ENCODE data around the gene STK26.

The STK26 gene

DNA sequence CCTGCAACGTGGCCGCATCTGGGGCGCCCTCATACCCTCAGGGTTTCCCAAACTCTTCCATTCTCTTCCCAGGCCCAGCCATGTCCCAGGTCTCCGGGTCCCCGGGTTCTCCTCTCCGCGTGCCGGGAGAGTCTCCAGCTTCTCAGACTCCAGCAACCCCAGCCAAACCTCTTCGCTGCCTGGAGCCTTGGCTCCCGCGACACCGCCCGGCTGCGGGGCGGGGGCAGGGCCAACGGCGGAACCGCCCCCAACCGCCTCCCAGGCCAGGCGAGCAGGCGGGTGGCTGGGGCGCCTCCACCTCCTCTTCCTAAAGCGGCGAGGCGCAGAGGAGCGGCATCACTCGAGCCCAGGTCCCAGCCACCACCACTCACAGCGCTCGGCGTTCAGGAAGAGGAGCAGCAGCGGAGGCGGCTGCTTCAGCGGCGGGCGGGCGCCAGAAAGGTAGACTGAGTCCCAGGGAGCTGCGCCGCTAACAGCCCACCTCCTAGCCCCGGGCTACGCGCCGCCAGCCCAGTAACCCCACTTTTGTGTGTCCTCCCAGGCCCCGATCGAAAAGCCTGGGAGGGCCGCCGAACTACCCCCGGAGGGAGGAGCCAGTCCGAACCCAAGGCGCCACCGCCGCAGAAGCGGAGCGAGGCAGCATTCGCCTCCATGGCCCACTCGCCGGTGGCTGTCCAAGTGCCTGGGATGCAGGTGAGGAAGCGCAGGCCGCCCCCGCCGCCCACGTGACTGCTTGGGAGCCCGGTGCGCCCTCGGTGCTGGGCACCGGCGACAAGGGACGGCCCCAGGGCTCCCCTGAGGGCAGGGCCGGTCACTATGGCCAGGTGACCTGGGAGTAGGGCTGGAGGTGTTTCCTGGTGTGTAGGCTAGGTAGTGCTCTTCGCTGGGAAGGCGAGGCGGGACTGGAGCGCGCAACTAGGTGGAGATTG lies at the start of gene STK26:
TSS of gene STK26 (plus strand) at position 336 of the 929 bp plus-strand sequence. CDS start at position 652, 316 bp downstream.
- H3K4me3 ChIP-seq (ENCODE audit: low read length in 2 of 2) = peak within 1 kb of the TSS; percentile 72 to 74
- H3K9ac ChIP-seq (ENCODE audit: low read depth in 1 of 2, low read length in 2 of 2) = peak within 1 kb of the TSS; percentile 66 to 82
- H3K4me1 ChIP-seq (ENCODE audit: control insufficient read depth in 2 of 2, insufficient read depth in 2 of 2, low read length in 2 of 2) = peaks cover 0 to 2% of the 10 kb centered on the region in 2 donors
- H3K27me3 ChIP-seq (ENCODE audit: control insufficient read depth in 2 of 2, insufficient read depth in 2 of 2, low read length in 2 of 2) = peaks cover 0 to 2% of the 10 kb centered on the region in 2 donors
- no peaks in the 10 kb centered on the region for H3K9me3 ChIP-seq (ENCODE audit: control insufficient read depth in 2 of 2, low read length in 2 of 2)
- peak within 1 kb of the TSS; percentile 80 to 85 for H3K27ac ChIP-seq (ENCODE audit: low read depth in 2 of 2, low read length in 2 of 2)
- no peaks in the 10 kb centered on the region for H3K36me3 ChIP-seq (ENCODE audit: control insufficient read depth in 2 of 2, insufficient read depth in 2 of 2, low read length in 2 of 2)

DNA sequence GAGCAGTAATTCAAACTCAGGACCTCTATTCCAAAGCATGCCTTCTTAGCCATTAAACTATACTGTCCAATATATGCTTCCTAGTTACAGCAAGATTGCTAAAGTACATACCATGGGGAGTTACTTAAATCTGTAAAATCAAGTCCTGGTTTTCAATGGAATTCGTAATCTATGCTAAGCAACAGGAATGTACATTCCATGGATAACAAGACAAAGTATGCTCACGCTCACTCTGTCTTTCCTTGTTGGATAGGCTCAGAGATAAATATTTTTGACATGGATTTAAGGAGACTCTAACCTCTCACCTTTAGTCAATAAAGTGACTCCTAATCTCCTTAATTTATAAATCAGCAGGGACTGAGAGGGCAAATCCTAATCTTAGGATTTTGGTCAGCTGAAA lies 47.3 kb upstream of the STK26 start:
- no peaks in the 10 kb centered on the region for H3K9me3 ChIP-seq (ENCODE audit: control insufficient read depth in 2 of 2, low read length in 2 of 2)
- H3K27ac ChIP-seq (ENCODE audit: low read depth in 2 of 2, low read length in 2 of 2) = no peak overlapping the region
- H3K4me3 ChIP-seq (ENCODE audit: low read length in 2 of 2) = no peak overlapping the region
- no peak overlapping the region for H3K9ac ChIP-seq (ENCODE audit: low read depth in 1 of 2, low read length in 2 of 2)
- H3K4me1 ChIP-seq (ENCODE audit: control insufficient read depth in 2 of 2, insufficient read depth in 2 of 2, low read length in 2 of 2) = no peaks in the 10 kb centered on the region
- peaks cover 9 to 16% of the 10 kb centered on the region in 2 donors for H3K27me3 ChIP-seq (ENCODE audit: control insufficient read depth in 2 of 2, insufficient read depth in 2 of 2, low read length in 2 of 2)
- no peaks in the 10 kb centered on the region for H3K36me3 ChIP-seq (ENCODE audit: control insufficient read depth in 2 of 2, insufficient read depth in 2 of 2, low read length in 2 of 2)

DNA sequence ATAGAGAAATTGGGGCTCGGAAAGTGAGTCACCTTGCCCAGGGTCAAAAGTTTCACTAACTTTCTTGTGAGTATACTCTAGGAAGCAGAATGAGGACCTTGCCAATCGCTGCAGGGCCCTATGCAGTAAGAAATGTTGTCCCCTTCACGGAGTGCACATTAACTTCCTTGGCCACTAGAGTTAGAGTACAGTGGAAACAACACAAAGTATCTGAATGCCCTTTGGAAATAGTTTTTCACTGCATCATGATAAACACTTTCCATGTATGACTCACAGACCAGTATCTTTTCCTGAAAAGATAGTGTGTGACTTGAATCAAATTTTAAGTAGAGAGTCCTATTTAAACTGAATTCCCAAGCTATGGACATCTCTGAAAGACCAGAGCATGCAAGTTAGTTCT lies 45.5 kb upstream of the STK26 start:
- Histone ChIP-seq H3K36me3 (ENCODE audit: control insufficient read depth in 2 of 2, insufficient read depth in 2 of 2, low read length in 2 of 2) (no peaks in the 10 kb centered on the region), H3K4me1 (ENCODE audit: control insufficient read depth in 2 of 2, insufficient read depth in 2 of 2, low read length in 2 of 2) (no peaks in the 10 kb centered on the region), H3K27me3 (ENCODE audit: control insufficient read depth in 2 of 2, insufficient read depth in 2 of 2, low read length in 2 of 2) (peaks cover 8 to 13% of the 10 kb centered on the region in 2 donors), H3K9ac (ENCODE audit: low read depth in 1 of 2, low read length in 2 of 2) (no peak overlapping the region), H3K27ac (ENCODE audit: low read depth in 2 of 2, low read length in 2 of 2) (no peak overlapping the region), H3K9me3 (ENCODE audit: control insufficient read depth in 2 of 2, low read length in 2 of 2) (no peaks in the 10 kb centered on the region), H3K4me3 (ENCODE audit: low read length in 2 of 2) (no peak overlapping the region)

DNA sequence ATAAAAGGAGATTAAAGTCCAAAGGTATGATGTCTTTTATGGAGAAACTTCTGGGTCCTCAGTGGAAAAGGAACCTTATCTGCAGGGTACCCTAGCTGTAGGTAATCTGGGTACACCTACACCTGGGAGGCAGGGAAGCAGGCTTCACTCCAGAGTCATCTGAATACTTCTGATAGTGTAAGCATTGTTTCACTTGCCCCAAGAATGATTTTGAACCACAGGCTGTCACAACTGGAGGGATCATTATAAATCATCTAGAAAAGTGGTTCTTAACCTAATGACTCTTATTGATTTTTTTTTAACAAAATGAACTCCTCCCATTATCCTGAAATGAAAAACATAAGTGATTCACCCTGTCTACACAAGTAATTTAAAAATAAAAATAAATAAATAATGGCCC lies 44.0 kb upstream of the STK26 start:
- Histone ChIP-seq H3K9ac (ENCODE audit: low read depth in 1 of 2, low read length in 2 of 2) (no peak overlapping the region), H3K27ac (ENCODE audit: low read depth in 2 of 2, low read length in 2 of 2) (no peak overlapping the region), H3K4me3 (ENCODE audit: low read length in 2 of 2) (no peak overlapping the region), H3K36me3 (ENCODE audit: control insufficient read depth in 2 of 2, insufficient read depth in 2 of 2, low read length in 2 of 2) (no peaks in the 10 kb centered on the region), H3K9me3 (ENCODE audit: control insufficient read depth in 2 of 2, low read length in 2 of 2) (no peaks in the 10 kb centered on the region), H3K4me1 (ENCODE audit: control insufficient read depth in 2 of 2, insufficient read depth in 2 of 2, low read length in 2 of 2) (no peaks in the 10 kb centered on the region), H3K27me3 (ENCODE audit: control insufficient read depth in 2 of 2, insufficient read depth in 2 of 2, low read length in 2 of 2) (peaks cover 3 to 4% of the 10 kb centered on the region in 2 donors)

DNA sequence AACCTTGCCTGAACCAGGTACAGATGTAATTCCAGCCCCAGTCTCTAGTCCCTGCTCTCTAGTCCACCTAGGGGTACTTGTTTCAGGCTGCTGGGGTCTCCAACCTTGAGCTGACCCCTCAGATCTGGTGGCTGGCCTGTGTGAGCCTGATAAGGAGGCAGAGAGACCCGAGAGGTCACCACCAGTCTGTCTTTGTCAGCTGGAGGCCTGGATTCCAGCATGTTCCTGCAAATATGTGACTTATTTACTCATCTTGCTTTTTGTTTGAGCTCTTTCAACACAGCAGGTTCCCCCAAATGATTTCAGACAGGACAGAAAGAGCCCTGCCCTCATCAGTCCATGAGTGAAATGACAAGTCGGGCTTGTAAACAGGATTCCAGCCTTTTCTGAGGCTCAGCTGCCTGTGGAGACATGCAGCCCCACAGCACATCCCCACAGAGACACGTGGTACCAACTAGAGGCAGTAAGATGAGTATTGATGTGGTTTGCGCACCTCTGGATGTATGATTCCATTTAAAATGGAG lies 37.5 kb upstream of the STK26 start:
- no peak overlapping the region for H3K9ac ChIP-seq (ENCODE audit: low read depth in 1 of 2, low read length in 2 of 2)

DNA sequence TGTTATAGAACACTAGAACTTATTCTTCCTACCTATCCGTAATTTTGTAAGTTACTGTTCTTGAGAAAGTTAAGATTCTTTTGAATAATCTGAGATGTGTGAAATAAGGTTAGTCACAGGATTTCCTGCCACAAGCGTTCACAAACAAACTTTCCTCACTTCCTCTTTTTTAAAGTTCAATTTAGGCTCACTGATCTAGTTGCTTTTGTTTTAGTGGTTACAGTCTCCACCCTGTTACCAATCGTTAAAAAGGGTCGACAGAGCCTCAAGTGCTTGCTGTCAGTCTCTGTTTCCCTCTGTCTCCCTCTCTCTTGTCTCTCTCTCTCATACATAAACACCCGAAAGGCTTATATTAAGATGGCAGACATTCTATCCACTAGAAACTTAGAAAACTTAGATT lies 35.9 kb upstream of the STK26 start:
- H3K9ac ChIP-seq (ENCODE audit: low read depth in 1 of 2, low read length in 2 of 2) = no peak overlapping the region
- H3K4me1 ChIP-seq (ENCODE audit: control insufficient read depth in 2 of 2, insufficient read depth in 2 of 2, low read length in 2 of 2) = no peaks in the 10 kb centered on the region
- H3K27ac ChIP-seq (ENCODE audit: low read depth in 2 of 2, low read length in 2 of 2) = peak overlapping the region in 1 of 2 donors; percentile 32
- H3K36me3 ChIP-seq (ENCODE audit: control insufficient read depth in 2 of 2, insufficient read depth in 2 of 2, low read length in 2 of 2) = no peaks in the 10 kb centered on the region
- H3K9me3 ChIP-seq (ENCODE audit: control insufficient read depth in 2 of 2, low read length in 2 of 2) = no peaks in the 10 kb centered on the region
- H3K4me3 ChIP-seq (ENCODE audit: low read length in 2 of 2) = no peak overlapping the region
- peaks cover 3 to 8% of the 10 kb centered on the region in 2 donors for H3K27me3 ChIP-seq (ENCODE audit: control insufficient read depth in 2 of 2, insufficient read depth in 2 of 2, low read length in 2 of 2)

More for the DNA sequence above, 37.5 kb upstream of the STK26 start:
- no peaks in the 10 kb centered on the region for H3K36me3 ChIP-seq (ENCODE audit: control insufficient read depth in 2 of 2, insufficient read depth in 2 of 2, low read length in 2 of 2)
- no peak overlapping the region for H3K4me3 ChIP-seq (ENCODE audit: low read length in 2 of 2)
- H3K27ac ChIP-seq (ENCODE audit: low read depth in 2 of 2, low read length in 2 of 2) = no peak overlapping the region
- H3K9me3 ChIP-seq (ENCODE audit: control insufficient read depth in 2 of 2, low read length in 2 of 2) = no peaks in the 10 kb centered on the region
- peaks cover 3 to 11% of the 10 kb centered on the region in 2 donors for H3K27me3 ChIP-seq (ENCODE audit: control insufficient read depth in 2 of 2, insufficient read depth in 2 of 2, low read length in 2 of 2)
- no peaks in the 10 kb centered on the region for H3K4me1 ChIP-seq (ENCODE audit: control insufficient read depth in 2 of 2, insufficient read depth in 2 of 2, low read length in 2 of 2)

DNA sequence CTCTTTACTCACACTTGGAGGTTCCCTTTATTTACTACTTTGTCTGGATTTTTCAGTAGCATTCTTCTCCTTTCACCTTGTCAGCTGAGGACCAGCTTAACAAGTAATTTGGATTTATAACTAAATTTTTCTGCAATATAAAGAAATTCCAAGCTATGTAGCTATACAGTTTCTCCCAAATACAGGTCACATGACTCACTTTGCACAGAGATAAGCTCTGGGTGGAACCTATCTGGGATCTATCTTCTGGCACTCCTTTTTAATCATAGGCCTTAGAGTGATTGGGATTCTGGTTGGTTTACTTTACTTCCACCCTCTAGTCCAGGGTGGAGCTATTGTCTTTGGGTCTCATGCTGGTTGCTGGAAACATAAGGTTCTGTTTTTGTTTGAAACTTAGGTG lies 34.9 kb upstream of the STK26 start:
- no peaks in the 10 kb centered on the region for H3K36me3 ChIP-seq (ENCODE audit: control insufficient read depth in 2 of 2, insufficient read depth in 2 of 2, low read length in 2 of 2)
- no peak overlapping the region for H3K27ac ChIP-seq (ENCODE audit: low read depth in 2 of 2, low read length in 2 of 2)
- no peaks in the 10 kb centered on the region for H3K4me1 ChIP-seq (ENCODE audit: control insufficient read depth in 2 of 2, insufficient read depth in 2 of 2, low read length in 2 of 2)
- peaks cover 0 to 8% of the 10 kb centered on the region in 2 donors for H3K27me3 ChIP-seq (ENCODE audit: control insufficient read depth in 2 of 2, insufficient read depth in 2 of 2, low read length in 2 of 2)
- H3K4me3 ChIP-seq (ENCODE audit: low read length in 2 of 2) = no peak overlapping the region
- H3K9me3 ChIP-seq (ENCODE audit: control insufficient read depth in 2 of 2, low read length in 2 of 2) = no peaks in the 10 kb centered on the region
- no peak overlapping the region for H3K9ac ChIP-seq (ENCODE audit: low read depth in 1 of 2, low read length in 2 of 2)

DNA sequence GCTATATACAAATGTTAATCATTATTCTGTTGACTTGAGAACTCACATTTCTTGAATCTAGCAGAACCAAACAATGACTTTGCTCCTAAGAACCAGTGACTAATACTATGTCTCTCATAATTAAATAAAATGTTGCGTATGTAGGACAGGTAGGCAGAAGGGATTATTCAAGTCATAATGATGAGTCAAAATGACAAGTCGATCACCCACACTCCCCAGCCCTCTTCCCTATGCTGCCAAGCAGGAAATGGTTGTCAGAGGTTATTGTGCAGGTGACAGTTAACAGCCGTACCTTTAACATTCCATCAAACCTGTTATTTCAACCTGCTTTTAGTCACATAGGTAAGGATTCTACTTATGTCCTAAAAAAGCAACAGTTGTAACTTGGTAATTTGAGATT lies 22.0 kb upstream of the STK26 start:
- Histone ChIP-seq H3K9me3 (ENCODE audit: control insufficient read depth in 2 of 2, low read length in 2 of 2) (no peaks in the 10 kb centered on the region), H3K36me3 (ENCODE audit: control insufficient read depth in 2 of 2, insufficient read depth in 2 of 2, low read length in 2 of 2) (no peaks in the 10 kb centered on the region), H3K4me1 (ENCODE audit: control insufficient read depth in 2 of 2, insufficient read depth in 2 of 2, low read length in 2 of 2) (no peaks in the 10 kb centered on the region), H3K27me3 (ENCODE audit: control insufficient read depth in 2 of 2, insufficient read depth in 2 of 2, low read length in 2 of 2) (peaks cover 0 to 2% of the 10 kb centered on the region in 2 donors), H3K27ac (ENCODE audit: low read depth in 2 of 2, low read length in 2 of 2) (no peak overlapping the region), H3K9ac (ENCODE audit: low read depth in 1 of 2, low read length in 2 of 2) (no peak overlapping the region), H3K4me3 (ENCODE audit: low read length in 2 of 2) (no peak overlapping the region)

DNA sequence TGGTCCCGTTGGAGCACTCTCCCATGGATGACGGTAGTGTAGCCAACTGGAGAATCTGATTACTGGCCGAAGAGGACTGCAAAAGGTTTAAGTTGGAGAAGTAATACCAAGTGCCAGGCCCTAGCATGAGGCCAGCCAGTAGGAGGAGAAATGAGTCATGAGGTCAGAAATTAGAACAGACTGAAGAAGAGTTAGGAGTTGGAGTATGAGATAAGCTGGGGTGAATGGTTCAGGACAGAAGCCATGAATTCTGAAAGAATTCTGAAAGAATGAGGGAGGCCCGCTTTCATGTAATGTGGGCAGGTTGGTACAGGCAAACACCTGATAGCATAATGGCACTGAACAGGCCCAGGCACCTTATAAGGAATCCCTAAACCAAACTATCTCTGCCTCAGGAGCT lies 18.4 kb upstream of the STK26 start:
- Histone ChIP-seq H3K4me3 (ENCODE audit: low read length in 2 of 2) (no peak overlapping the region), H3K27me3 (ENCODE audit: control insufficient read depth in 2 of 2, insufficient read depth in 2 of 2, low read length in 2 of 2) (peaks cover 2 to 4% of the 10 kb centered on the region in 2 donors), H3K4me1 (ENCODE audit: control insufficient read depth in 2 of 2, insufficient read depth in 2 of 2, low read length in 2 of 2) (no peaks in the 10 kb centered on the region), H3K9ac (ENCODE audit: low read depth in 1 of 2, low read length in 2 of 2) (no peak overlapping the region), H3K9me3 (ENCODE audit: control insufficient read depth in 2 of 2, low read length in 2 of 2) (no peaks in the 10 kb centered on the region), H3K36me3 (ENCODE audit: control insufficient read depth in 2 of 2, insufficient read depth in 2 of 2, low read length in 2 of 2) (no peaks in the 10 kb centered on the region), H3K27ac (ENCODE audit: low read depth in 2 of 2, low read length in 2 of 2) (no peak overlapping the region)

DNA sequence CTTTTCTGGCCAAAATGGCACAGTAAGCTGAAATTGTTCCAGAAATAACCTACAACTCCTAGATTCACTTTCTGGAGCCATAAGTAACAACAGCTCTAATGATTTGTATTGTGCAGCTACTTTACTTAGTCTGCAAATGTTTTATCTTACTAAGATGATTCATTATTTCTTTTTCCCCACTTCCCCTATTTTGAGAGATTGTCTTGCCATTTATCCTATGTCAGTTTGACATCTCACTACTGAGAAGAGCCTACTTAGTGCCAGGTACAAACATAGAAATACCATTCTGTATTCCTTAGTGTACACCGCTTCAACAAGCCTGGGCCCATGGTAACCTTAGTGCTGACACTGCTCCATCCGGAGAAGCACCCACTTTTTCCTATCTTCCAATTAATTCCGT lies 13.8 kb upstream of the STK26 start:
- Histone ChIP-seq H3K27ac (ENCODE audit: low read depth in 2 of 2, low read length in 2 of 2) (no peak overlapping the region), H3K9ac (ENCODE audit: low read depth in 1 of 2, low read length in 2 of 2) (no peak overlapping the region), H3K9me3 (ENCODE audit: control insufficient read depth in 2 of 2, low read length in 2 of 2) (no peaks in the 10 kb centered on the region), H3K4me3 (ENCODE audit: low read length in 2 of 2) (no peak overlapping the region), H3K4me1 (ENCODE audit: control insufficient read depth in 2 of 2, insufficient read depth in 2 of 2, low read length in 2 of 2) (no peaks in the 10 kb centered on the region), H3K36me3 (ENCODE audit: control insufficient read depth in 2 of 2, insufficient read depth in 2 of 2, low read length in 2 of 2) (no peaks in the 10 kb centered on the region), H3K27me3 (ENCODE audit: control insufficient read depth in 2 of 2, insufficient read depth in 2 of 2, low read length in 2 of 2) (peaks cover 0 to 4% of the 10 kb centered on the region in 2 donors)

All from mucosa of rectum (tissue), 2 donors.